Gastrocnemius medialis (tissue), 4 donors: ENCODE results near the gene DDX28.

Experiments used
- POLR2A ChIP-seq, 2 donors: fragments of 450-650 bp; IDR thresholded peaks; one replicate each; pipeline ENCODE4 v1.6.1; 2017; ENCODE audit warnings: antibody characterized with exemption in 2 of 2, mild to moderate bottlenecking in 2 of 2, moderate library complexity in 2 of 2
- TF ChIP-seq, protein P1 (sequence below), 5 experiments: fragments of 450-650 bp in 3 of 5; fragments of 200-600 bp in 2 of 5; sonication (generic) in 2 of 5; IDR thresholded peaks in 4 of 5; conservative IDR thresholded peaks in 1 of 5; 1 replicate in 4 of 5; 2 replicates in 1 of 5; pipeline ENCODE4 v1.5.1; 2016 to 2019; ENCODE audit warnings: antibody characterized with exemption in 5 of 5, mild to moderate bottlenecking in 3 of 5, moderate library complexity in 3 of 5

DNA sequence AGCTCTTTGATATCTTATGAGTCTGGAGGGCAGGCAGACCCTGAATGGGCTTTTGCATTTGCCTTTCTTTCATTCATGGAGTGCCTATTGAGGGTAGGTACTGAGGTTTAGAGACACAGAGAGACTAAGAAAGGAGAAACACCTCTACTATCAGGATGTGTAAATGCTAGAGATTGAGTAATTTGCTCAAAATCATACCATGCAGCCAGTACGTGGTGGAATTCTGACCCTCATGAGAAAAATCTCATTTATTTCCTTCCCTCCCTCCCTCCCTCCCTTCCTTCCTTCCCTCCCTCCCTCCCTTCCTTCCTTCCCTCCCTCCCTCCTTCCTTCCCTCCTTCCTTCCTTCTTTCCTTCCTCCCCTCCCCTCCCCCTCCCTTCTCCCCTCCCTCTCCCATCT is 43.7 kb upstream of the DDX28 start:
- TF ChIP-seq, protein P1, sequence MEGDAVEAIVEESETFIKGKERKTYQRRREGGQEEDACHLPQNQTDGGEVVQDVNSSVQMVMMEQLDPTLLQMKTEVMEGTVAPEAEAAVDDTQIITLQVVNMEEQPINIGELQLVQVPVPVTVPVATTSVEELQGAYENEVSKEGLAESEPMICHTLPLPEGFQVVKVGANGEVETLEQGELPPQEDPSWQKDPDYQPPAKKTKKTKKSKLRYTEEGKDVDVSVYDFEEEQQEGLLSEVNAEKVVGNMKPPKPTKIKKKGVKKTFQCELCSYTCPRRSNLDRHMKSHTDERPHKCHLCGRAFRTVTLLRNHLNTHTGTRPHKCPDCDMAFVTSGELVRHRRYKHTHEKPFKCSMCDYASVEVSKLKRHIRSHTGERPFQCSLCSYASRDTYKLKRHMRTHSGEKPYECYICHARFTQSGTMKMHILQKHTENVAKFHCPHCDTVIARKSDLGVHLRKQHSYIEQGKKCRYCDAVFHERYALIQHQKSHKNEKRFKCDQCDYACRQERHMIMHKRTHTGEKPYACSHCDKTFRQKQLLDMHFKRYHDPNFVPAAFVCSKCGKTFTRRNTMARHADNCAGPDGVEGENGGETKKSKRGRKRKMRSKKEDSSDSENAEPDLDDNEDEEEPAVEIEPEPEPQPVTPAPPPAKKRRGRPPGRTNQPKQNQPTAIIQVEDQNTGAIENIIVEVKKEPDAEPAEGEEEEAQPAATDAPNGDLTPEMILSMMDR (IDR thresholded peaks at IDR 0.05 in 4 of 5, conservative IDR thresholded peaks at IDR 0.05 in 1 of 5) = no peak
- TF ChIP-seq POLR2A (IDR thresholded peaks at IDR 0.05) = no peak
